ENCODE measurements around the gene EGFLAM.

EGFLAM gene

DNA sequence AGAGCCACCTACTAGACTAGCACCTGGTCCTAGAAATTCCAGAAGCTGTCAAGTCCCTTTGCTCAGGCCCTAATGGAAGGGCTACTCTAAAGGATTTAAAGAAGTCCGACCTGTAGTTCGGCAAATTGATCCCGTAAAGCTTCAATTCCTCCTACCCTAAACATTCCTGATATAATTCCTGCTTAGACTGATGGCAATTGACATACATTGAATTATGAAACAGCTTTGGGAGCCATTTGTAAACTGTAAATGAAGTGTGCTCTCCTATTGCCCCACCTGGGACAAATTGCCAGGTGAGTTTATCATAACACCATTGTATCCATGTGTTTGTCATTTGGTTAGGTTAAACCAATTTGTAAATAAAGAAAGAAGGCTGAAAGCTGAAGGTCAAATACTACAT lies 104.4 kb downstream of the EGFLAM start:
- no peak for DNase-seq (ENCODE audit: extremely low read depth, low read depth)
- TF ChIP-seq, protein P1, sequence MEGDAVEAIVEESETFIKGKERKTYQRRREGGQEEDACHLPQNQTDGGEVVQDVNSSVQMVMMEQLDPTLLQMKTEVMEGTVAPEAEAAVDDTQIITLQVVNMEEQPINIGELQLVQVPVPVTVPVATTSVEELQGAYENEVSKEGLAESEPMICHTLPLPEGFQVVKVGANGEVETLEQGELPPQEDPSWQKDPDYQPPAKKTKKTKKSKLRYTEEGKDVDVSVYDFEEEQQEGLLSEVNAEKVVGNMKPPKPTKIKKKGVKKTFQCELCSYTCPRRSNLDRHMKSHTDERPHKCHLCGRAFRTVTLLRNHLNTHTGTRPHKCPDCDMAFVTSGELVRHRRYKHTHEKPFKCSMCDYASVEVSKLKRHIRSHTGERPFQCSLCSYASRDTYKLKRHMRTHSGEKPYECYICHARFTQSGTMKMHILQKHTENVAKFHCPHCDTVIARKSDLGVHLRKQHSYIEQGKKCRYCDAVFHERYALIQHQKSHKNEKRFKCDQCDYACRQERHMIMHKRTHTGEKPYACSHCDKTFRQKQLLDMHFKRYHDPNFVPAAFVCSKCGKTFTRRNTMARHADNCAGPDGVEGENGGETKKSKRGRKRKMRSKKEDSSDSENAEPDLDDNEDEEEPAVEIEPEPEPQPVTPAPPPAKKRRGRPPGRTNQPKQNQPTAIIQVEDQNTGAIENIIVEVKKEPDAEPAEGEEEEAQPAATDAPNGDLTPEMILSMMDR (IDR thresholded peaks at IDR 0.05; ENCODE audit: low read depth, low read length), result no peak

DNA sequence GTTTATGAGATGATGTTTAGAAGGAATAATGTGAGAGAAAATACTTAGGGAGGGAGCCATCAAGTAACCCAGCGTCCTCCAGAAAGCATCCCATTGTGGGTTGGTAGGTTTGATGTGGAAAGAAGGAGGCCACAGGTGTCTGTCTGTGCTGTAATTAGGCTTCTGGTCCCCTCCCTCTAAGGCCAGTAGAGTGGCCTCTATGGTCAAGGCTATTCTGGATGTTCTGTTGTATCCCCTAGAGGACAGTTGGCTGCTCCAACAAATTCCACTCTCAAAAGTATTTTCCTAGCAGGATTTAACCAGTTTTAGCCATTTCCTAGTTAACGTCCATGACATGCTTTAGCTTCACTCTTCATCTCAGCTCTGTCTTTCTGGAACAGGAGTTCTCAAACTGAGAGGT lies 106.5 kb downstream of the EGFLAM start:
- TF ChIP-seq, protein P1 (IDR thresholded peaks at IDR 0.05; ENCODE audit: low read depth, low read length), result no peak
- no peak for DNase-seq (ENCODE audit: extremely low read depth, low read depth)

DNA sequence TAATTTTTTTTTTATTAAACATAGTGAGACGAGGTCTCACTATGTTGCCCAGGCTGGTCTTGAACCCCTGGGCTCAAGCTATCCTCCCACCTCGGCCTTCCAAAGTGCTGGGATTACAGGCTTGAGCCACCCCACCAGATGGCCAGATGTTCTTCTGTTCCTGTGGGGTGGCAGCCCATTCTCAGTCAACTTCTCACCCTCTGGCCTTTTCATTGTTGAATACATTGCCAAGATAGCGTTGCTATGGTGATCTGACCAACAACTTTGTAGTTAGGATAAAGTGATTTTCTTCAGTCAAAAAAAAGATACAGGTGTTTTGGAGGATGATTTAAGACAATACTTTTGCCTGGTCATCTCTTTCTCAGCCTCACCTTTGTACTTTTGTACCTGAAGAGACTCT lies 109.1 kb downstream of the EGFLAM start:
- no peak for DNase-seq (ENCODE audit: extremely low read depth, low read depth)
- TF ChIP-seq, protein P1 (IDR thresholded peaks at IDR 0.05; ENCODE audit: low read depth, low read length), result no peak

DNA sequence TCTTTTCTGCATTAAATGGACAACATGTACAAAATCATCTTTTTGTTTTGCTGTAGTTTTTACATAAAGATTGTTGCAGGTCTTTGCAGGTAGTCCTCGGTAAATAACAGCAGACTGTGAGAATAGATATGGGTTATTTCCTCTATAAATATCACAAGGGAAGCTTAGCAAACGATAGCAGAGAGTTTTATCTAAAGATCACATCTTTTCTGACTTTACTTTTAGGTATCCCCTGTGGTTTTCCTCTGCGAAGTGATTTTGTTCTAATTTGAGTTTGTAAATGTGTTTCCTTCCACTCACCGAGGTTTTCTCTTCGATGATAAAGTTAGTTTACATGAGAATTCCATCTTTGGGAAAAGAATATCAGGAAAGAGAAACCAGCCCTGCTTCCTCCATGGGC lies 109.6 kb downstream of the EGFLAM start:
- TF ChIP-seq, protein P1 (IDR thresholded peaks at IDR 0.05; ENCODE audit: low read depth, low read length), result no peak
- DNase-seq (ENCODE audit: extremely low read depth, low read depth), result no peak

DNA sequence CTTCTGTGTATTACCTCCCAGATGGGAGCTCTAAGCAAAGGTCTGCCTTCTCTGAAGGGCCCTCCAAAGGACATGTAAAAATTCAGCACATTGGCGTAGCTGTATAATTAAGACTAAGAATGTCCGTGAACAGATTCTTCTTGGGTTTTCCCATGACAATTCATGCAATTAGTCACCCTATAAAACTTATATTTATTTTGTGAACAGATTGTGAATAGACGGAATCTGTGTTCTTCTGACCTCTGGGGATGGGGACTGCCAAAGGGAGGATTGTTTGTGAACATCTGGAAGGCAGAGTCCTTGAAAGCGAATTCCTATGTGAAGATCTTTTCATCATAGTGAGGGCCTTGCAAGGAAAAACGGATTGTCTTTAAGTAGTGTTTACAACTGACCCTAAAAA lies 111.3 kb downstream of the EGFLAM start:
- TF ChIP-seq, protein P1 (IDR thresholded peaks at IDR 0.05; ENCODE audit: low read depth, low read length), result no peak
- DNase-seq (ENCODE audit: extremely low read depth, low read depth), result no peak

DNA sequence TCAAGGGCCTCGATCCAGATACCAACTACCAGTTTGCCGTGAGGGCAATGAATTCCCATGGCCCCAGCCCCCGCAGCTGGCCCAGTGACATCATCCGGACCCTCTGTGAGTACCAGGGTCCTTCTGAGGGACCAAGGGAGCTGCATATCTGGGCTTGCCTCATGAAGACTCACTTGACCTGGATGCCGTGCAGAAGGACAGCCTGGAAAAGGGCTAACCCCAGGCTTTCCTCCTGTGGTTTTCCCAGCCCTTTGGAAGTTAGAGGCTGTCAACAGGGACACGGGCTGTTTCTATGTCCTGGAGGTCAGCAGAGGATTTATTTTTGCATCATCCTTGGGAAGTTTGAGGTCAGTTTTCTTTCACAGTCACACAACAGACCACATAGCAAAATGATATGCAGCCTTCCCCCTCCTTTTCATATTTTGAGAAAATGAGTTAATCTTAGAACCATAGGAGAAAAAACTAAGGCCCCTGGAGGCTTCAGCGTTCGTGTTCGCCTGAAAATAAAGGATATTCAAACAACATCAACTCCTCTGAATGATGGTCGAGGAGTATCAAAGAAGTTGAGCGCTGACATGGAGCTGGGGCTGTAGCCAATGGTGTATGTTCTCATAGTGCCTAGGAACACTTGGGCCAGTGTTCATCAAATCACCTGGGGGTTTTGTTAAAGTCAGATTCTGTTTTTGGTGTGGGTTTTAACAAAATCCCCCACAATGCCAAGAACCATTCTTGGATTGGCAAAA lies 112.2 kb downstream of the EGFLAM start:
- DNase-seq (ENCODE audit: extremely low read depth, low read depth), result no peak
- TF ChIP-seq, protein P1 (IDR thresholded peaks at IDR 0.05; ENCODE audit: low read depth, low read length), result no peak

DNA sequence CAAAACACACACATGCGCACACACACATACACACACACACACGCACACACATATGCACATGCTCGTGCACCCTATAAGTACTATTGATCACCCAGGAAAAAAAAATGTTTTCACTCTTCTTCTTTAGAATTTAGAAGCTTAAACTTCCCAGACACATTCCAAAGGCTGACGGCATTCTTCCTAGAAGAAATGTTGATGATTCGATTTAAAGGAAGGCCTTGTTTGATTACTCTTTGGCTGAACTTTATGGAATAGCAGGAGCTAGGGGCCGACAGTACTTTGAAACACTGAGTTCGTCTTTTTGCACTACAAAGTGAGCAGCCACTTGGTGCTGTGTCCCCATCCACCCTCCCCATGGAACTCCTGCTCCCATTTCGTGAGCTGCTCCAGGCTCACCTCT lies 113.2 kb downstream of the EGFLAM start:
- DNase-seq (ENCODE audit: extremely low read depth, low read depth), result no peak
- TF ChIP-seq, protein P1 (IDR thresholded peaks at IDR 0.05; ENCODE audit: low read depth, low read length), result no peak
